OCI-LY3 (cell line): ENCODE measurements around the gene RIPK4.

Source experiments
- H2AFZ ChIP-seq: fragments of 200-600, 300-600 bp; shearing (Covaris generic); 2 replicates; pipeline ENCODE4 v1.6.0; 2014; ENCODE audit warnings: antibody characterized with exemption, low read depth, low read length
- H3K27ac ChIP-seq: fragments of 200-600, 300-600 bp; sonication (generic); 2 replicates; pipeline ENCODE4 v1.5.1; 2014; ENCODE audit warnings: mild to moderate bottlenecking, low read length, moderate library complexity, mixed read lengths
- H3K27me3 ChIP-seq: fragments of 200-600, 300-600 bp; sonication (generic); 2 replicates; pipeline ENCODE4 v1.6.1; 2014; ENCODE audit warnings: low read depth, low read length, mixed read lengths
- H3K36me3 ChIP-seq: fragments of 200-600, 300-600 bp; sonication (generic); replicated peaks from 2 replicates; pipeline ENCODE3; 2014; ENCODE audit warnings: low read depth, low read length, mixed read lengths
- H3K4me1 ChIP-seq: fragments of 300-600, 200-600 bp; sonication (generic); 2 replicates; pipeline ENCODE4 v1.6.1; 2014; ENCODE audit warnings: low read length, mixed read lengths
- H3K4me2 ChIP-seq: fragments of 200-600, 300-600 bp; sonication (generic); 2 replicates; pipeline ENCODE4 v1.6.1; 2014; ENCODE audit warnings: low read length, mixed read lengths
- H3K4me3 ChIP-seq: fragments of 300-600, 200-600 bp; sonication (generic); 2 replicates; pipeline ENCODE4 v1.5.1; 2014; ENCODE audit warnings: antibody characterized with exemption, mild to moderate bottlenecking, low read length, moderate library complexity
- H3K79me2 ChIP-seq: fragments of 300-600, 200-600 bp; shearing (Covaris generic); 2 replicates; pipeline ENCODE4 v1.6.1; 2014; ENCODE audit warnings: mild to moderate bottlenecking, low read length, mixed read lengths
- H3K9ac ChIP-seq: fragments of 300-600, 200-600 bp; shearing (Covaris generic); 2 replicates; pipeline ENCODE4 v1.6.0; 2014; ENCODE audit warnings: mild to moderate bottlenecking, low read length, moderate library complexity
- H3K9me3 ChIP-seq: fragments of 200-600, 300-600 bp; shearing (Covaris generic); 2 replicates; pipeline ENCODE4 v1.6.1; 2014; ENCODE audit warnings: low read length, mixed read lengths; ENCODE audit not compliant: insufficient read depth
- H4K20me1 ChIP-seq: fragments of 200-600, 300-600 bp; sonication (generic); 2 replicates; pipeline ENCODE4 v1.6.1; 2016; ENCODE audit warnings: low read length, mixed read lengths; ENCODE audit not compliant: insufficient read depth
- EZH2phosphoT487 ChIP-seq: fragments of 200-600 bp; shearing (Covaris generic); IDR thresholded peaks from 2 replicates; pipeline ENCODE4 v1.6.1; 2018; ENCODE audit warnings: antibody characterized with exemption, mixed run types, low read depth
- TF ChIP-seq, protein P1 (sequence below): fragments of 200-600, 300-600 bp; sonication (generic); IDR thresholded peaks from 2 replicates; pipeline ENCODE4 v1.5.1; 2014; ENCODE audit warnings: antibody characterized with exemption, low read length, low read depth

The RIPK4 gene

DNA sequence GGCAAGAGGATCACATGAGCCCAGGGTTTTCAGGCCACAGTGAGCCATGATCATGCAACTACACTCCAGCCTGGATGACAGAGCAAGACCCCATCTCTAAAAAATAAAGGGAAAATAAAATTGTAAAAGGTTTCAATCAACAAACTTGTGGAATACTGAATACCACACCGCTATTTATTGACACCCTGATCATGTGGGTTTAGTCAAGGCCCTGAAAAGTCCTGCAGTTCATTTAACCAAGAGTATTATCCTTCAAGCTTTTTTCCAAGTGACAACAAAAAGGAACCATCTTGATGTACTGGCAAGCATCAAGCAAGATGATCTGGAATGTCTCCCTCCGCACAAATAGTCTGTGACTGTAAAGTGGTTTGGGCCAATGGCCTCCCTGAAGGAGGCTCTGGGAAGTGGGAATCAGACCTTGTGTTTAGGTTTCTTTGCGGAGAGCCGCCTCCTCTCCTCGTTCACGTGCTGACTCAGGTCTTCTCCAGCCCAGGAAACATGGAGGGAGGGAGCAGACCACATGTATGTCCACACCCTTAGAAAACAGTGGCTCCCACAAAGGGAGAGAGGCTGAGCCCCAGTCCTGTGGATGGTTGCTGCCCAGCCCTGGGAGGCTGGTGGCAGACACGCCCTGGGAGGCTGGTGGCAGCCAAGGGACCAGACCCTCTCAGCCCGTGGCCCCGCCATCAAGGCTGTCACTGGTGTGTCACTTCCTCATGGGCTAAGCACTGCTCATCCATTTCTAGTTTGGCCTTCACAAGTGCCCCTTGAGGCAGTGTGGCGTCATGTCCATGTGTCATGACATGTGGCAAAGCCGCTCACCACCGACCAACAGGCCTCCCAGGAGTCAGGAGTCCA lies 56.7 kb downstream of the RIPK4 start:
- no peaks in the 10 kb centered on the region for H3K36me3 ChIP-seq
- no peaks in the 10 kb centered on the region; the same call in 1 of the 2 replicates for H3K27me3 ChIP-seq
- H3K79me2 ChIP-seq: no peaks in the 10 kb centered on the region
- H3K9ac ChIP-seq: no peak overlapping the region
- no peak overlapping the region for H3K4me3 ChIP-seq
- H3K27ac ChIP-seq: no peak overlapping the region
- H4K20me1 ChIP-seq: no peaks in the 10 kb centered on the region
- H2AFZ ChIP-seq: no peak overlapping the region
- H3K4me1 ChIP-seq: no peaks in the 10 kb centered on the region
- no peaks in the 10 kb centered on the region for H3K9me3 ChIP-seq
- no peak for TF ChIP-seq EZH2phosphoT487
- TF ChIP-seq, protein P1, sequence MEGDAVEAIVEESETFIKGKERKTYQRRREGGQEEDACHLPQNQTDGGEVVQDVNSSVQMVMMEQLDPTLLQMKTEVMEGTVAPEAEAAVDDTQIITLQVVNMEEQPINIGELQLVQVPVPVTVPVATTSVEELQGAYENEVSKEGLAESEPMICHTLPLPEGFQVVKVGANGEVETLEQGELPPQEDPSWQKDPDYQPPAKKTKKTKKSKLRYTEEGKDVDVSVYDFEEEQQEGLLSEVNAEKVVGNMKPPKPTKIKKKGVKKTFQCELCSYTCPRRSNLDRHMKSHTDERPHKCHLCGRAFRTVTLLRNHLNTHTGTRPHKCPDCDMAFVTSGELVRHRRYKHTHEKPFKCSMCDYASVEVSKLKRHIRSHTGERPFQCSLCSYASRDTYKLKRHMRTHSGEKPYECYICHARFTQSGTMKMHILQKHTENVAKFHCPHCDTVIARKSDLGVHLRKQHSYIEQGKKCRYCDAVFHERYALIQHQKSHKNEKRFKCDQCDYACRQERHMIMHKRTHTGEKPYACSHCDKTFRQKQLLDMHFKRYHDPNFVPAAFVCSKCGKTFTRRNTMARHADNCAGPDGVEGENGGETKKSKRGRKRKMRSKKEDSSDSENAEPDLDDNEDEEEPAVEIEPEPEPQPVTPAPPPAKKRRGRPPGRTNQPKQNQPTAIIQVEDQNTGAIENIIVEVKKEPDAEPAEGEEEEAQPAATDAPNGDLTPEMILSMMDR: no peak
- no peak overlapping the region for H3K4me2 ChIP-seq

DNA sequence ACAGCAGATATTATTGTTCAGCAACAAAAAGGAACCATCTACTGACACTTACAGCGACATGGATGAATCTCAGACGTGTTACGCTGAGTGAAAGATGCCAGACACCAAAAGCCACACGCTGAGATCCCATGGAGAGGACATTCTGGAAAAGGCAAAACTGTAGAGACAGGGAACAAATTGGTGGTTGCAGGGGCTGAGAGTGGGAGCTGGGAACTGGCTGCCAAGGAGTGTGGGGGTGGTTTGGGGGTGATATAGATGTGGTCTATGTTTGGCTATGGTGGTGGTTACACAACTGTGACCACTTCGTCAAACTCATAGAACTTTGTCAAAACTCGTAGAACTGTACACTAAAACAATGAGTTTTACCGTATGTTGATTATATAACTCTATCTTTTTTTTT lies 57.7 kb downstream of the RIPK4 start:
- Histone ChIP-seq H3K9ac (no peak overlapping the region), H3K27ac (no peak overlapping the region), H3K4me3 (no peak overlapping the region), H3K27me3 (no peaks in the 10 kb centered on the region; the same call in 1 of the 2 replicates), H3K4me1 (no peaks in the 10 kb centered on the region), H3K4me2 (no peak overlapping the region), H4K20me1 (no peaks in the 10 kb centered on the region), H3K79me2 (no peaks in the 10 kb centered on the region), H3K9me3 (no peaks in the 10 kb centered on the region), H3K36me3 (no peaks in the 10 kb centered on the region), H2AFZ (no peak overlapping the region)
- no peak for TF ChIP-seq EZH2phosphoT487
- TF ChIP-seq, protein P1: no peak

DNA sequence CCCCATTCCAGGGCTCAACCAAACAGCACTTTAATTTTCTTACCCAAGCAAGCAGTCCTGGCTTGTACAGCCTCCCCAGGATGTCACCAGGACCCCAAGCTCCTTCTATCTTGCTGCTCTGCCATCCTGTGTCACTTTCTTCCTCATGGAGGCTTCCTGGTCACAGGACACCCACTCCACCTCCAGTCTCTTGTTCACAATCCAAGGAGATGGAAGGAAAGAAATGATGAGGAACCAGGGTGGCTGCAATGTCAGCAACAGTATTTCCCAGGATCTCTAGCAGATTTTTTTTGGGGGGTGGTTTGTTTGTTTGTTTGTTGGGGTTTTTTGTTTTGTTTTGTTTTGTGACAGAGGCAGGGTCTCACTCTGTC lies 58.9 kb downstream of the RIPK4 start:
- Histone ChIP-seq H2AFZ (no peak overlapping the region), H3K27me3 (no peaks in the 10 kb centered on the region; the same call in 1 of the 2 replicates), H3K4me1 (no peaks in the 10 kb centered on the region), H4K20me1 (no peaks in the 10 kb centered on the region), H3K36me3 (no peaks in the 10 kb centered on the region), H3K9me3 (no peaks in the 10 kb centered on the region), H3K27ac (no peak overlapping the region), H3K4me2 (no peak overlapping the region), H3K79me2 (no peaks in the 10 kb centered on the region), H3K9ac (no peak overlapping the region), H3K4me3 (no peak overlapping the region)
- no peak for TF ChIP-seq EZH2phosphoT487
- TF ChIP-seq, protein P1: no peak

DNA sequence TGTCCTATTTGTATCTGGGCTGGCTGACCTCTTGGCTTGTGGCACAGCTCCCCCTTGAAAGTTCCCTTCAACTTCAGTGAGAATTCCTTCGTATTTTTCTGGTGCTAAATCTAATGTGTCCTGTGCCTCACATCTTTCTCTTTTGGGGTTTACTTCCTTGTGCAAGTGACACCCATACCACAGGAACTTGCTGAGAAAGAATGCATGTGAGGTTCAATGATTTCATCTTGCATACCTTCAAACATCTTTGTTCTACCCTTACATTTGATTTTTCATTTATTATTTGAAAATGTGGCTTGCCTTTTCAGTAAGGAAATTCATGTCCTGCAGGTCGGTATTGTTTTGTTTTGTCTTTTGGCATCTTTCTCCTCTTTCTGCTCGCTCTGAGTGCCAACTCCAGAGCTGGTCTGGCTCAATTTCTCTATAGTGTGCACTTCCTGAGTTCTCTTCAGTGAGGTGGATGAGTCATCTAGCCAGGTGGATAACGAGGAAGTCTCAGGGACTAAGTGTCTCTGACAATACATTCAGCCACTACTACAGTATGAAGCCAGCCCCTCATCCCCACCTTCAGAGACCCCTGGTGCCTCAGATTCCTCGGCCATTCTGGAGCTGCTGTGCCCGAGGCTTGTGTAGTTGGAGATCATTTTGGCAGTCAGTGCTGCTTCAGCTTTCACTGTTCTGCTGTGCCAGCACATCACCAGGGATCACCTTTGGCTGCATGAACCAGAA lies 59.5 kb downstream of the RIPK4 start:
- Histone ChIP-seq H3K27me3 (no peaks in the 10 kb centered on the region; the same call in 1 of the 2 replicates), H3K4me2 (no peak overlapping the region), H3K27ac (no peak overlapping the region), H3K4me1 (no peaks in the 10 kb centered on the region), H3K9ac (no peak overlapping the region), H3K9me3 (no peaks in the 10 kb centered on the region), H4K20me1 (no peaks in the 10 kb centered on the region), H3K79me2 (no peaks in the 10 kb centered on the region), H3K36me3 (no peaks in the 10 kb centered on the region), H3K4me3 (no peak overlapping the region), H2AFZ (no peak overlapping the region)
- TF ChIP-seq, protein P1: no peak
- no peak for TF ChIP-seq EZH2phosphoT487
